Keratinocyte (primary cell): Measurements from ENCODE around the gene YAP1. TPM values are rescaled to one million over a fixed set of nuclear protein-coding genes. Genes with fewer than 3 reads are reported as not detected.

ENCODE experiments used
- DNase-seq: peaks from one replicate; pipeline ENCODE4 v3.0.0-alpha.2; 2011; ENCODE audit warnings: low read depth, missing footprints, low spot score
- FAIRE-seq: peaks from 2 replicates; lab custom pipeline; 2011; peaks lifted over from hg19 to GRCh38; lab: Jason Lieb, UNC
- H2AFZ ChIP-seq: 2 replicates; pipeline ENCODE4 v1.6.0; 2012; ENCODE audit warnings: low read length, control low read depth, inconsistent platforms; ENCODE audit not compliant: control insufficient read depth
- H3K27ac ChIP-seq: 2 replicates; pipeline ENCODE4 v1.5.1; 2011; ENCODE audit warnings: low read length; ENCODE audit not compliant: control insufficient read depth, insufficient read depth
- H3K27me3 ChIP-seq: 3 replicates; pipeline ENCODE4 v1.6.0; 2011; ENCODE audit warnings: low read length; ENCODE audit not compliant: control insufficient read depth, insufficient read depth; ENCODE audit errors: extremely low read depth
- H3K36me3 ChIP-seq, 2 experiments: 2 replicates in 1 of 2; 3 replicates in 1 of 2; pipeline ENCODE4 v1.5.1; 2011; ENCODE audit warnings: low read length in 2 of 2, mild to moderate bottlenecking in 1 of 2; ENCODE audit not compliant: control insufficient read depth in 2 of 2, insufficient read depth in 2 of 2; ENCODE audit errors: extremely low read depth in 1 of 2
- H3K4me1 ChIP-seq: 3 replicates; pipeline ENCODE4 v1.5.1; 2011; ENCODE audit warnings: low read length; ENCODE audit not compliant: control insufficient read depth, insufficient read depth; ENCODE audit errors: extremely low read depth
- H3K4me2 ChIP-seq: 3 replicates; pipeline ENCODE4 v1.6.0; 2011; ENCODE audit warnings: low read depth, low read length; ENCODE audit not compliant: control insufficient read depth, insufficient read depth; ENCODE audit errors: extremely low read depth
- H3K4me3 ChIP-seq, 3 experiments: fragments of 200-600 bp in 1 of 3; sonication (generic) in 1 of 3; 2 replicates in 2 of 3; 3 replicates in 1 of 3; pipeline ENCODE4 v1.5.1; 2011 to 2016; ENCODE audit warnings: low read length in 3 of 3, mild to moderate bottlenecking in 3 of 3, control low read depth in 2 of 3, inconsistent platforms in 1 of 3, low read depth in 1 of 3, mixed read lengths in 1 of 3, mixed run types in 1 of 3, moderate library complexity in 1 of 3; ENCODE audit not compliant: control insufficient read depth in 2 of 3, insufficient read depth in 2 of 3; ENCODE audit errors: extremely low read depth in 1 of 3
- H3K79me2 ChIP-seq: 2 replicates; pipeline ENCODE4 v1.6.0; 2012; ENCODE audit warnings: low read length; ENCODE audit not compliant: control insufficient read depth, insufficient read depth
- H3K9ac ChIP-seq: 3 replicates; pipeline ENCODE4 v1.6.0; 2011; ENCODE audit warnings: low read length; ENCODE audit not compliant: control insufficient read depth, insufficient read depth; ENCODE audit errors: extremely low read depth
- H3K9me1 ChIP-seq: 3 replicates; pipeline ENCODE4 v1.6.0; 2011; ENCODE audit warnings: low read length; ENCODE audit not compliant: control insufficient read depth, insufficient read depth; ENCODE audit errors: extremely low read depth
- H3K9me3 ChIP-seq: 2 replicates; pipeline ENCODE4 v1.5.1; 2012; ENCODE audit warnings: low read depth, low read length; ENCODE audit not compliant: control insufficient read depth
- H4K20me1 ChIP-seq: 3 replicates; pipeline ENCODE4 v1.6.0; 2011; ENCODE audit warnings: low read length; ENCODE audit not compliant: control insufficient read depth, insufficient read depth; ENCODE audit errors: extremely low read depth
- EZH2 ChIP-seq: IDR thresholded peaks from one replicate; pipeline ENCODE4 v1.6.1; 2012; ENCODE audit warnings: inconsistent platforms, mild to moderate bottlenecking, low read length, moderate library complexity
- dilution Hi-C: fragments of 300-500 bp; cut with MboI; formaldehyde crosslinking; loops from one replicate; pipeline ENCODE4 v1.7.0; 2020; ENCODE audit warnings: low sequenced_read_pairs; ENCODE audit not compliant: extremely low pct_ligation_motif_present
- polyA plus RNA-seq, 5 experiments: library from polyadenylated mRNA; depleted of rRNA in 3 of 5; stranded (reverse) in 3 of 5; stranded (forward) in 1 of 5; unstranded in 1 of 5; fragments of >200 nt; gene quantifications; 1 replicate in 1 of 5; 2 replicates in 3 of 5; 3 replicates in 1 of 5; pipeline versions ENCODE4 v1.2.1 to v1.2.3, GENCODE V29; 2011 to 2012; ENCODE audit warnings: missing spikeins in 2 of 5, low read depth in 1 of 5, low replicate concordance in 1 of 5
- TF ChIP-seq, protein P1 (sequence below), 3 experiments: IDR thresholded peaks in 1 of 3; conservative IDR thresholded peaks in 1 of 3; optimal IDR thresholded peaks in 1 of 3; 2 replicates in 2 of 3; 3 replicates in 1 of 3; pipeline versions ENCODE3 to v1.5.1; 2011; ENCODE audit warnings: low read length in 3 of 3, mild to moderate bottlenecking in 3 of 3, moderate library complexity in 2 of 3, control low read depth in 1 of 3, inconsistent platforms in 1 of 3; ENCODE audit not compliant: insufficient read depth in 2 of 3; ENCODE audit errors: extremely low read depth in 1 of 3

YAP1 gene
- polyA plus RNA-seq, 1 donor (not counting 4 experiments of a cell fraction or from before 2014, with no cell fraction given): 105 TPM

DNA sequence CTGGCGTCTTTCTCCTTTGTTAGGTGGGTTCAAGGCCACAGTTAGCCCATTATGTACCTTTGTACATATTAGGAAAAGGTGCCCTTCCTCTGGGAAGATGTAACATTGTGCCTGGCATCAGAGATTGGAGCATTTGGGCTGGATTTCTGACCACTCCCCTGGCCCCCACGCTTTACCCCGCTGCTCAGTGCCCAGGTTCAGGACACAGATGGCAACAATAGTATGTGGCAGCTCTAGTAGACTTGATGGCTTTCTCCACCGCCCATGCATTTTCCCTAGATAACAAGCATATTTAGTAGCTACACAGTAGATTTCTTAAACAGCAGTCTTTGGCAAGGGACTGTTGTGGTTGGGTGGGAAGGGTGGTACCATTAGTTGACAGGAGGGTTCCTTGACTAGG is 53.1 kb downstream of the YAP1 start:
- no peak overlapping the region for H3K27ac ChIP-seq
- no peak for DNase-seq
- no peak overlapping the region for H2AFZ ChIP-seq
- TF ChIP-seq, protein P1, sequence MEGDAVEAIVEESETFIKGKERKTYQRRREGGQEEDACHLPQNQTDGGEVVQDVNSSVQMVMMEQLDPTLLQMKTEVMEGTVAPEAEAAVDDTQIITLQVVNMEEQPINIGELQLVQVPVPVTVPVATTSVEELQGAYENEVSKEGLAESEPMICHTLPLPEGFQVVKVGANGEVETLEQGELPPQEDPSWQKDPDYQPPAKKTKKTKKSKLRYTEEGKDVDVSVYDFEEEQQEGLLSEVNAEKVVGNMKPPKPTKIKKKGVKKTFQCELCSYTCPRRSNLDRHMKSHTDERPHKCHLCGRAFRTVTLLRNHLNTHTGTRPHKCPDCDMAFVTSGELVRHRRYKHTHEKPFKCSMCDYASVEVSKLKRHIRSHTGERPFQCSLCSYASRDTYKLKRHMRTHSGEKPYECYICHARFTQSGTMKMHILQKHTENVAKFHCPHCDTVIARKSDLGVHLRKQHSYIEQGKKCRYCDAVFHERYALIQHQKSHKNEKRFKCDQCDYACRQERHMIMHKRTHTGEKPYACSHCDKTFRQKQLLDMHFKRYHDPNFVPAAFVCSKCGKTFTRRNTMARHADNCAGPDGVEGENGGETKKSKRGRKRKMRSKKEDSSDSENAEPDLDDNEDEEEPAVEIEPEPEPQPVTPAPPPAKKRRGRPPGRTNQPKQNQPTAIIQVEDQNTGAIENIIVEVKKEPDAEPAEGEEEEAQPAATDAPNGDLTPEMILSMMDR (optimal IDR thresholded peaks at IDR 0.05 in 1 of 3, IDR thresholded peaks at IDR 0.05 in 1 of 3, conservative IDR thresholded peaks at IDR 0.05 in 1 of 3; ENCODE audit: extremely low read depth in 1 of 3, insufficient read depth in 2 of 3, low read length in 3 of 3): no peak
- TF ChIP-seq EZH2: no peak
- FAIRE-seq: no peak
- no peaks in the 10 kb centered on the region for H3K27me3 ChIP-seq
- H3K79me2 ChIP-seq: peaks cover 86% of the 10 kb centered on the region
- H3K9me3 ChIP-seq: no peaks in the 10 kb centered on the region
- H3K4me3 ChIP-seq: no peak overlapping the region
- no peak overlapping the region for H3K4me2 ChIP-seq
- H3K9ac ChIP-seq: no peak overlapping the region
- no peaks in the 10 kb centered on the region for H3K9me1 ChIP-seq
- peaks cover 13% of the 10 kb centered on the region for H3K4me1 ChIP-seq
- dilution Hi-C loops: no loop called here
- peaks cover 9% of the 10 kb centered on the region in 2 experiments for H3K36me3 ChIP-seq
- H4K20me1 ChIP-seq: no peaks in the 10 kb centered on the region

DNA sequence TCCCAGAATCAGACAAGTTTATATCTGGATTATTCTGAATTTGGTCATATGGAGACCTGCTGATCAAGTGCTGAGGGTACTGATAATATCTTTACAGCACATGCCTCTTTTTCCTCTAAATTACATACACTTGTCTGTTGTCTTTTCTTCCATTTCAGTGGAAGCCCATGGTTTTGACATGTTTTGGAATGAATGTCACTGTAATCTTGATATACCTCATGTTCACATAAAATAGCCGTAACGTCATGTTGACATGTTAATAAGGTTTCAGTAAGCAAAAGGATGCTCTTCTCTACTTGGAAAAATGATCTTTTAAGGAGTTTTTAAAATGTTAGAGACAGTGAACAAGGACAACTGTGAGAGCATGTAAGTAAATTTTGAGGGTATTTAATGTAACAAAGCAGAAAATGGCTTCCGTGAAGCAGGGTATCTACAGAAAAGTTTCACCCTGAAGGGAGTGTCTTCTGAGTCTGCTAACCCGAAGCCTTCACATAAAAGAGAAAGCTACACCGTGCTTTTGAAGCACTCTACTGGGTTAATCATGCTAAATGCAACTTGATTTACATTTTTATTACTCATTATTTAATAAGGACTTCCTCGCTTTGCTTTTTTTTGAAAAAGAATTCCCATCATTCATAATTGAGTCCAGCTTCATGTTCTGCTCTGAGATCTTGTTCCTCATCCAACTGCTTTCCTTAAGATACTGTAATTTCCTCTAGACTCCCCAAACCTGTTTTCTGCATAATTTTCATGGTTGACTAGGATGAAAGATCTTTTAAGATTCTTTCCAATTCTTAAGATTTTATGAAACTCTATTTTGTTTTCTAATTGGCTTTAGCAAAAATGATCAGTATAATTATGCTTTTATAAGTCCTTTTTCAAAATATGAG is 56.2 kb downstream of the YAP1 start:
- no peak for TF ChIP-seq EZH2
- TF ChIP-seq, protein P1 (optimal IDR thresholded peaks at IDR 0.05 in 1 of 3, IDR thresholded peaks at IDR 0.05 in 1 of 3, conservative IDR thresholded peaks at IDR 0.05 in 1 of 3; ENCODE audit: extremely low read depth in 1 of 3, insufficient read depth in 2 of 3, low read length in 3 of 3): no peak
- Histone ChIP-seq H3K4me3 (no peak overlapping the region), H3K4me1 (peaks cover 31% of the 10 kb centered on the region), H3K36me3 (peaks cover 9% of the 10 kb centered on the region in 2 experiments), H3K9ac (no peak overlapping the region), H2AFZ (no peak overlapping the region), H3K79me2 (peaks cover 84% of the 10 kb centered on the region), H3K27me3 (no peaks in the 10 kb centered on the region), H3K9me1 (no peaks in the 10 kb centered on the region), H3K9me3 (no peaks in the 10 kb centered on the region), H3K4me2 (peak overlapping the region; percentile 35), H4K20me1 (no peaks in the 10 kb centered on the region), H3K27ac (peak overlapping the region; percentile 10)
- DNase-seq (no peak), FAIRE-seq (no peak)
- dilution Hi-C loops: no loop called here
